Left lung (tissue), 10 donors: ENCODE measurements around the gene SGO1. TPM values are rescaled to one million over a fixed set of nuclear protein-coding genes. Genes with fewer than 3 reads are reported as not detected.

Source experiments
- ATAC-seq: fragments of 200-7000 bp; cut with Tn5 transposase; one replicate; pipeline ENCODE4 v1.9.1; 2020; ENCODE audit warnings: moderate library complexity
- DNase-seq, 4 donors: peaks; one replicate each; pipeline ENCODE4 v3.0.0-alpha.2; 2013 to 2020
- H3K27ac ChIP-seq, 2 donors: fragments of 200-600 bp; sonication (generic) in 1 of 2; one replicate each; pipeline versions ENCODE4 v1.5.0 to v1.8.0; 2020 to 2021
- H3K27me3 ChIP-seq, 2 donors: fragments of 200-600 bp; sonication (generic) in 1 of 2; one replicate each; pipeline versions ENCODE4 v1.5.0 to v1.8.0; 2020 to 2021
- H3K36me3 ChIP-seq, 2 donors: fragments of 200-600 bp; sonication (generic) in 1 of 2; one replicate each; pipeline versions ENCODE4 v1.5.0 to v1.8.0; 2020 to 2021
- H3K4me1 ChIP-seq, 2 donors: fragments of 200-600 bp; one replicate each; pipeline ENCODE4 v1.8.0; 2021
- H3K4me3 ChIP-seq, 2 donors: fragments of 200-600 bp; sonication (generic) in 1 of 2; one replicate each; pipeline versions ENCODE4 v1.5.0 to v1.8.0; 2020 to 2021; ENCODE audit warnings: mild to moderate bottlenecking in 1 of 2
- H3K9me3 ChIP-seq, 2 donors: fragments of 200-600 bp; sonication (generic) in 1 of 2; one replicate each; pipeline versions ENCODE4 v1.5.0 to v1.8.0; 2020 to 2021
- CTCF ChIP-seq, 2 donors: fragments of 200-600 bp; sonication (generic) in 1 of 2; IDR thresholded peaks; one replicate each; pipeline versions ENCODE4 v1.5.0 to v1.8.0; 2021; ENCODE audit warnings: antibody characterized with exemption in 2 of 2
- intact Hi-C, 2 donors: fragments of 100-400 bp; cut with DNase I; formaldehyde crosslinking; loops; one replicate each; pipeline versions ENCODE4 v1.11.2 to v1.14.2; 2022
- polyA plus RNA-seq, 6 donors: library from polyadenylated mRNA; unstranded; fragments of 120-200 nt; gene quantifications; one replicate each; pipeline ENCODE4 v1.2.1, GENCODE V29; 2013; ENCODE audit not compliant: insufficient read length in 6 of 6
- total RNA-seq, 2 donors: library from RNA; stranded (reverse); fragmentation: NEBNext Ultra II Directional; extraction: Animal tissue kit (Norgen Biotek cat#: 25700); gene quantifications; one replicate each; pipeline ENCODE4 v1.2.1, GENCODE V29; 2021
- donor health status: DM: no; HTN: yes; CAD: no.
- donor health status: DM: no; HTN: no; CAD: no.

The SGO1 gene
- total and polyA plus RNA-seq, 8 donors = 2.7 to 16.0 (median 8.4) TPM

- peak overlapping the region in 1 of 2 donors; percentile 95 for H3K27ac ChIP-seq
- H3K36me3 ChIP-seq = no peaks in the 10 kb centered on the region
- TF ChIP-seq CTCF (IDR thresholded peaks at IDR 0.05) = no peak
- intact Hi-C loops = loop anchor here in 1 of 2 donors (10.0 kb wide), 1 partner anchor 71 kb away; no protein-coding TSS in a partner anchor
- peak in 1 of 4 donors; percentile 6 for DNase-seq
- H3K27me3 ChIP-seq = no peaks in the 10 kb centered on the region
- ATAC-seq = peak; percentile 20
- peak overlapping the region; percentile 76 for H3K4me3 ChIP-seq
- H3K4me1 ChIP-seq = peaks cover 0 to 18% of the 10 kb centered on the region in 2 donors
- H3K9me3 ChIP-seq = no peaks in the 10 kb centered on the region
Observed at GRCh38 chr3:20185331-20185678, 701 bp downstream of the SGO1 start.

- Histone ChIP-seq H3K4me1 (peaks cover 0 to 15% of the 10 kb centered on the region in 2 donors), H3K27ac (no peak overlapping the region), H3K9me3 (no peaks in the 10 kb centered on the region), H3K4me3 (no peak overlapping the region), H3K27me3 (no peaks in the 10 kb centered on the region), H3K36me3 (no peaks in the 10 kb centered on the region)
- ATAC-seq (no peak), DNase-seq (no peak)
- intact Hi-C loops = loop anchor here in 1 of 2 donors (10.0 kb wide), 1 partner anchor 67 kb away; no protein-coding TSS in a partner anchor
- TF ChIP-seq CTCF (IDR thresholded peaks at IDR 0.05) = no peak
Observed at GRCh38 chr3:20182206-20182605, 3.8 kb downstream of the SGO1 start.

GRCh38 chr3:20181276-20181675 lies 4.7 kb downstream of the SGO1 start:
- ATAC-seq (no peak), DNase-seq (no peak)
- Histone ChIP-seq H3K9me3 (no peaks in the 10 kb centered on the region), H3K4me1 (peaks cover 0 to 8% of the 10 kb centered on the region in 2 donors), H3K36me3 (no peaks in the 10 kb centered on the region), H3K27ac (no peak overlapping the region), H3K27me3 (no peaks in the 10 kb centered on the region), H3K4me3 (no peak overlapping the region)
- TF ChIP-seq CTCF (IDR thresholded peaks at IDR 0.05) = no peak
- intact Hi-C loops = loop anchor here in 1 of 2 donors (10.0 kb wide), 1 partner anchor 66 kb away; no protein-coding TSS in a partner anchor

GRCh38 chr3:20173844-20174410 lies 12.1 kb downstream of the SGO1 start:
- no peak for TF ChIP-seq CTCF (IDR thresholded peaks at IDR 0.05)
- Histone ChIP-seq H3K27ac (no peak overlapping the region), H3K9me3 (no peaks in the 10 kb centered on the region), H3K4me1 (no peaks in the 10 kb centered on the region), H3K36me3 (no peaks in the 10 kb centered on the region), H3K27me3 (no peaks in the 10 kb centered on the region), H3K4me3 (no peak overlapping the region)
- intact Hi-C loops = no loop called here
- no peak for ATAC-seq
- DNase-seq = no peak

- intact Hi-C loops = no loop called here
- Histone ChIP-seq H3K27ac (no peak overlapping the region), H3K36me3 (no peaks in the 10 kb centered on the region), H3K4me3 (no peak overlapping the region), H3K4me1 (no peaks in the 10 kb centered on the region), H3K9me3 (no peaks in the 10 kb centered on the region), H3K27me3 (no peaks in the 10 kb centered on the region)
- ATAC-seq = no peak
- DNase-seq = no peak
- no peak for TF ChIP-seq CTCF (IDR thresholded peaks at IDR 0.05)
Observed at GRCh38 chr3:20161714-20162113, 24.3 kb downstream of the SGO1 start.
